Measurements from ENCODE around the gene ETFA. TPM values are rescaled to one million over a fixed set of nuclear protein-coding genes. Genes with fewer than 3 reads are reported as not detected.

Gene ETFA
- total RNA-seq, 4 donors from 2014 or later = 65.8 to 195 (median 159) TPM

DNA sequence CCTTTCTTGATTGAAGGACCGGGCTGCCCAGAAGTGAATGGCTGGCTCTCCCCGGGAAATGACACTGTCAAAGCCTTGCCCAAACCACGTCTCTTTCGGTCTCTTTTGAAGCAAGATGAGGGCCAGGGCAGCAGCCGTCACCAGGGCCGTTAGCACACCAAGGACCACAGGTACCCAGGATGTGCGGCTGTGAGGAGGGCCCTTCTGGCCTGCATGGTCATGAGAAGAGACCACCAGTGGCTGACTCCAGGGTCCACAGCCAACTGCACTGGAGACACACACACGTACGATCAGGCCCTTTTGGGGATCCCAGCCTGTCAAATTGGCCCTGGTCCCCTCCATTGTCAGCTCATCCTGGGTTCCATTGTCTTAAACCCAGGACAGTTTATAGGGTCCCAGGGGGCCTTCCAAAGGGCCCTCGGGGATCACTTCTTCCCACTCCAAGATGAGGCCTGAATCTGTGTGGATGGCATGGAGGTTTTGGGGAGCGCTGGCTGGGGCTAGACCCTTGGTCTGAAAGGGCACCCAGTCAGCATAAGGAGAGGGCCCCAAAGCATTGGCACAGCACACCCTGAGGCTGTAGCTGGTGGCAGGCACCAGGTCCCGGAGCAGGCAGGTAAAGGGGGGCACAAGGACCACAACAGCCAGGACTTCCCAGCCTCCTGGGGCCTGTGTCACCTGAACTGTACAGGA is 50.9 kb downstream of the ETFA start:
- no peak for DNase-seq
- TF ChIP-seq POLR2AphosphoS5 (IDR thresholded peaks at IDR 0.05) (no peak), EP300 (IDR thresholded peaks at IDR 0.05; ENCODE audit: low read depth) (no peak), POLR2A (IDR thresholded peaks at IDR 0.05) (no peak)
- TF ChIP-seq, protein P1, sequence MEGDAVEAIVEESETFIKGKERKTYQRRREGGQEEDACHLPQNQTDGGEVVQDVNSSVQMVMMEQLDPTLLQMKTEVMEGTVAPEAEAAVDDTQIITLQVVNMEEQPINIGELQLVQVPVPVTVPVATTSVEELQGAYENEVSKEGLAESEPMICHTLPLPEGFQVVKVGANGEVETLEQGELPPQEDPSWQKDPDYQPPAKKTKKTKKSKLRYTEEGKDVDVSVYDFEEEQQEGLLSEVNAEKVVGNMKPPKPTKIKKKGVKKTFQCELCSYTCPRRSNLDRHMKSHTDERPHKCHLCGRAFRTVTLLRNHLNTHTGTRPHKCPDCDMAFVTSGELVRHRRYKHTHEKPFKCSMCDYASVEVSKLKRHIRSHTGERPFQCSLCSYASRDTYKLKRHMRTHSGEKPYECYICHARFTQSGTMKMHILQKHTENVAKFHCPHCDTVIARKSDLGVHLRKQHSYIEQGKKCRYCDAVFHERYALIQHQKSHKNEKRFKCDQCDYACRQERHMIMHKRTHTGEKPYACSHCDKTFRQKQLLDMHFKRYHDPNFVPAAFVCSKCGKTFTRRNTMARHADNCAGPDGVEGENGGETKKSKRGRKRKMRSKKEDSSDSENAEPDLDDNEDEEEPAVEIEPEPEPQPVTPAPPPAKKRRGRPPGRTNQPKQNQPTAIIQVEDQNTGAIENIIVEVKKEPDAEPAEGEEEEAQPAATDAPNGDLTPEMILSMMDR (IDR thresholded peaks at IDR 0.05) = no peak
- in situ Hi-C loops (cut with MboI; ENCODE audit: low pct_ligation_motif_present in 1 of 4, low pct_unique_long_range_greater_than_20kb in 1 of 4, low sequenced_read_pairs in 3 of 4) = no loop called here
- no peak overlapping the region for H3K4me3 ChIP-seq
- H3K27me3 ChIP-seq = no peaks in the 10 kb centered on the region
- peaks cover 0 to 55% (median 19%) of the 10 kb centered on the region in 4 donors for H3K36me3 ChIP-seq
- 99% methylated on average over 12 of the region's 12 CpGs; no CpG with 5 or more reads in 1 of the 2 donors for WGBS, 2 donors (ENCODE audit: low coverage in 1 of 2)
- intact Hi-C loops (cut with DNase I; ENCODE audit: low total_unique reads) = no loop called here
- peaks cover 15 to 18% of the 10 kb centered on the region in 2 donors for H3K9me3 ChIP-seq
- H3K27ac ChIP-seq = no peak overlapping the region
- no peaks in the 10 kb centered on the region for H3K4me1 ChIP-seq

DNA sequence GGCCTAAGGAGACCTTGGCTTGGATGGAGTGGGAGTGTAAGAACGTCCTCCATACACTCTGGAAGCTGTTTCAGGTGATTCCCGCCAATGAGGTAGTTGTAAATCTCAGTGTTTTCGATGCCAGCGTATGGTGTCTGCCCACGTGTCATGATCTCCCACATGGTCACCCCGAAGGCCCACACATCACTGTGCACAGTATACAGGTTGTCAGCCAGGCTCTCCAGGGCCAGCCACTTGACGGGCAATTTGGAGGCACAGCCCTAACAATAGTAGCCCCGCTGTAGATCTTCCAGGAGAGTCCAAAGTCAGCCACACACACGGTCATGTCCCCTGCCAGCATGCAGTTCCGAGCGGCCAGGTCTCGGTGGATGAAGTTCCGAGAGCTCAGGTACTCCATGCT is 51.9 kb downstream of the ETFA start:
- Histone ChIP-seq H3K36me3 (peaks cover 0 to 45% (median 13%) of the 10 kb centered on the region in 4 donors), H3K9me3 (peaks cover 13 to 18% of the 10 kb centered on the region in 2 donors), H3K27me3 (no peaks in the 10 kb centered on the region), H3K4me1 (no peaks in the 10 kb centered on the region), H3K27ac (no peak overlapping the region), H3K4me3 (no peak overlapping the region)
- no peak for DNase-seq
- TF ChIP-seq POLR2A (IDR thresholded peaks at IDR 0.05) (no peak), EP300 (IDR thresholded peaks at IDR 0.05; ENCODE audit: low read depth) (no peak), POLR2AphosphoS5 (IDR thresholded peaks at IDR 0.05) (no peak)
- TF ChIP-seq, protein P1 (IDR thresholded peaks at IDR 0.05) = no peak
- 97 to 100% methylated on average over 2 to 13 of the region's 13 CpGs for WGBS, 2 donors (ENCODE audit: low coverage in 1 of 2)
- in situ Hi-C loops (cut with MboI; ENCODE audit: low pct_ligation_motif_present in 1 of 4, low pct_unique_long_range_greater_than_20kb in 1 of 4, low sequenced_read_pairs in 3 of 4) = no loop called here
- intact Hi-C loops (cut with DNase I; ENCODE audit: low total_unique reads) = no loop called here

DNA sequence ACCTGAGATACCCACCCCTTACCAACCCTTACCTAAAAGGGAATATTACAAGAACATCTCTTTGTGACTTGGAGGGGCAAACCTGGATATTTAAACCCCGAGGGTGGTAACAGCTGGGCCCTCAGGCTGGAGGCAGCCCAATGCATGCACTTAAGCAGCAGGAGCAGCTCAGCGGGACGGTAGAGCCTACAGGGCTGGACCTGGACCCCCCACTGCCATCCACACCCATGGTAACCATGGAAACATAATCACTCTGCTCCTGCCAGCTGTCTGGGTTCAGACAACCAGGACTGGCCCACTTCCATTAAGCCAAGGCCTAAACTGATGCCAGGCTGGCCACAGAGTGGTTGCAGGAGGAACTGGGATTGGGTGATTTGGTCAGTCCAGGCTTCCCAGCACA is 52.8 kb downstream of the ETFA start:
- Histone ChIP-seq H3K9me3 (peaks cover 8 to 9% of the 10 kb centered on the region in 2 donors), H3K4me1 (no peaks in the 10 kb centered on the region), H3K27me3 (no peaks in the 10 kb centered on the region), H3K27ac (no peak overlapping the region), H3K36me3 (peaks cover 0 to 36% (median 10%) of the 10 kb centered on the region in 4 donors), H3K4me3 (no peak overlapping the region)
- TF ChIP-seq EP300 (IDR thresholded peaks at IDR 0.05; ENCODE audit: low read depth) = no peak
- TF ChIP-seq, protein P1 (IDR thresholded peaks at IDR 0.05) = no peak
- no peak for TF ChIP-seq POLR2A (IDR thresholded peaks at IDR 0.05)
- TF ChIP-seq POLR2AphosphoS5 (IDR thresholded peaks at IDR 0.05) = no peak
- intact Hi-C loops (cut with DNase I; ENCODE audit: low total_unique reads) = no loop called here
- 83 to 98% methylated on average over 1 to 3 of the region's 3 CpGs for WGBS, 2 donors (ENCODE audit: low coverage in 1 of 2)
- DNase-seq = no peak
- in situ Hi-C loops (cut with MboI; ENCODE audit: low pct_ligation_motif_present in 1 of 4, low pct_unique_long_range_greater_than_20kb in 1 of 4, low sequenced_read_pairs in 3 of 4) = no loop called here

GRCh38 chr15:76253691-76254473 is 57.4 kb downstream of the ETFA start:
- no peak for DNase-seq
- intact Hi-C loops (cut with DNase I; ENCODE audit: low total_unique reads) = no loop called here
- WGBS, 2 donors (ENCODE audit: low coverage in 1 of 2) = 96 to 100% methylated on average over 2 to 3 of the region's 3 CpGs

More at GRCh38 chr15:76253691-76254473, 57.4 kb downstream of the ETFA start:
- Histone ChIP-seq H3K27me3 (no peaks in the 10 kb centered on the region), H3K36me3 (peaks cover 0 to 2% (median 0%) of the 10 kb centered on the region in 4 donors), H3K27ac (no peak overlapping the region), H3K4me1 (no peaks in the 10 kb centered on the region), H3K4me3 (no peak overlapping the region), H3K9me3 (no peaks in the 10 kb centered on the region)
- in situ Hi-C loops (cut with MboI; ENCODE audit: low pct_ligation_motif_present in 1 of 4, low pct_unique_long_range_greater_than_20kb in 1 of 4, low sequenced_read_pairs in 3 of 4) = no loop called here
- TF ChIP-seq POLR2A (IDR thresholded peaks at IDR 0.05) (no peak), POLR2AphosphoS5 (IDR thresholded peaks at IDR 0.05) (no peak), EP300 (IDR thresholded peaks at IDR 0.05; ENCODE audit: low read depth) (no peak)
- TF ChIP-seq, protein P1 (IDR thresholded peaks at IDR 0.05) = no peak
